NK-92 treated with Interleukin-12 subunit alpha and Interleukin-12 subunit beta, amount 100 ng/mL, for 24 hours (cell line): ENCODE data around the gene MOCOS.

ENCODE experiments used
- DNase-seq: peaks from one replicate; lab custom pipeline; 2025; lab: John Stamatoyannopoulos, UW

Gene MOCOS

GRCh38 chr18:36273347-36273746 lies 86.0 kb downstream of the MOCOS start:
- DNase-seq: no peak

DNA sequence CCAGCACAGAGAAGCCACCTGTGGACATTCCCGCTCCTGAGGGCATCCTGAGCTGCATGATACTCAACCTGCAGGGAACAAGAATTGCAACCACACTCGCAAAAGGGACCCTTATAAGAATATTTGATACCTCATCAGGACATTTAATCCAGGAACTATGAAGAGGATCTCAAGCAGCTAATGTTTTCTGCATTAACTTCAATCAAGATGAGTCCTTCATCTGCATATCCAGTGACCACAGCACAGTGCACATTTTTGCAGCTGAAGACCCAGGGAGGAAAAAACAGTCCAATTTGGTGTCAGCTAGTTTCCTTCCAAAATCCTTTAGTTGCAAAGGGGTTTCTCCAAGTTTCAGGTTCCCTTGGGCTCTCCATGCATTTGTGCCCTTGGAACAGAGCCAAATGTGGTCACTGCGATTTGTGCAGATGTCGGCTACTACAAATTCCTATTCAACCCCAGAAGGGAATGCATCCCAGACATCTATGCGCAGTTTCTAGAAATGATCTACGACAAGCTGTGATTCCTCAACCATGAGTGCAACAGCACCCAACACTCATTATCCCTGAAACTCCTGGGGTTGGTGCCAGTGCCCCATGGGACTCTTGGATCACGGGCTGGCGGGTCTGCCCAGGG lies 86.9 kb downstream of the MOCOS start:
- no peak for DNase-seq

GRCh38 chr18:36275561-36275960 lies 88.3 kb downstream of the MOCOS start:
- no peak for DNase-seq

GRCh38 chr18:36279001-36279400 lies 91.7 kb downstream of the MOCOS start:
- DNase-seq: no peak

GRCh38 chr18:36281936-36282335 lies 94.6 kb downstream of the MOCOS start:
- DNase-seq: no peak

DNA sequence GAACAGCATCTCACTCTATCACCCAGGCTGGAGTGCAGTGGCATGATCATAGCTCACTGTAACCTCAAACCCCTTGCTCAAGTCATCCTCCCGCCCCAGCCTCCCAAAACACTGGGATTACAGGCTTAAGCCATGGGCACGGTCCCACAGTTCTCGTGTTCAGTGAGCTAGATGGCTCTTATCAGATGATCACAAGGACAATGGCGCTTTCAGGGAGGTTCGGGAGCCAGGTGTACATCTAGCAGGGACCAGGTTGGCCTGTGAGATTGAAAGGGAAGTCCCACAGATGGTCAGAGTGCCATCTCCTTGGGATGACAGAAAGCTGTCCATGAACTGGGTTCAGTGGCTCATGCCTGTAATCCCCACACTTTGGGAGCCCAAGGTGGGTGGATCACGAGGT lies 96.2 kb downstream of the MOCOS start:
- no peak for DNase-seq

DNA sequence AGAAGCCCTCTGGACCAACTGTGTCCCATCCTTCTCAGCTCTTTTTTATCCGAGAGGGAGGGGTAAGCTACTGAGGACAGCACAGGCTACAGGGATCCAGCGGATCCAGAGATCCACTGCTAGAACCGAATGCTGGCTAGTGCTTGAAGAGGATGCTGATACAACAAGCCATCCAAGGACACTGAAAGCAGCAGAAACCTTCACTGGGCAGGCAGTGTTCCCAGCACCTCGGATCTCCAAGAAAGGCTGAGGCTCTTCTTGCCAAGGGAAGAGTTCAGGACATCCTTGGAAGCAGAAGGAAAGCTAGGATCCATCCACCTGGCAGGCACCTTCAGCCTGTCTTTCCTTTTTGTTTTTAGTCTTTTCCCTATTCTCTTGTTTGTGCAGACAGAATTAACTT lies 97.0 kb downstream of the MOCOS start:
- DNase-seq: no peak

- DNase-seq: no peak
Measured at GRCh38 chr18:36284671-36285295, 97.5 kb downstream of the MOCOS start.

GRCh38 chr18:36287653-36288052 lies 100.4 kb downstream of the MOCOS start:
- DNase-seq: no peak

- DNase-seq: no peak
Measured at GRCh38 chr18:36288689-36289088, 101.4 kb downstream of the MOCOS start.

GRCh38 chr18:36294031-36294430 lies 106.7 kb downstream of the MOCOS start:
- DNase-seq: no peak

- DNase-seq: no peak
Measured at GRCh38 chr18:36295214-36295613, 107.9 kb downstream of the MOCOS start.

DNA sequence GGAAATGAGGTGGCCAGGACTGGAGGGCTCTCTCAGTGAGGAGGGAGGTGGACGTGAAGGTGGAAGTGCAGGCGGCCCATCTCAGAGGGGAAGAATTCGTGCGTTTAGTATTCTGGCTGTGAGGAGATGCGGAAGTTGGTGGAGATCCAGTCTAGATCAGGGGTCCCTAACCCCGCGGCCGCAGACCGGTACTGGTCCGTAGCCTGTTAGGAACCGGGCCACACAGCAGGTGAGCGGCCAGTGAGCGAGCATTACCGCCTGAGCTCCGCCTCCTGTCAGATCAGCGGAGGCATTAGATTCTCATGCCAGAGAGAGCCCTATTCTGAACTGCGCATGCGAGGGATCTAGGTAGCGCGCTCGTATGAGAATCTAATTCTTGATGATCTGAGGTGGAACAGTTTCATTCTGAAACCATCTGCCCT lies 108.6 kb downstream of the MOCOS start:
- no peak for DNase-seq

GRCh38 chr18:36296650-36297416 lies 109.5 kb downstream of the MOCOS start:
- no peak for DNase-seq

DNA sequence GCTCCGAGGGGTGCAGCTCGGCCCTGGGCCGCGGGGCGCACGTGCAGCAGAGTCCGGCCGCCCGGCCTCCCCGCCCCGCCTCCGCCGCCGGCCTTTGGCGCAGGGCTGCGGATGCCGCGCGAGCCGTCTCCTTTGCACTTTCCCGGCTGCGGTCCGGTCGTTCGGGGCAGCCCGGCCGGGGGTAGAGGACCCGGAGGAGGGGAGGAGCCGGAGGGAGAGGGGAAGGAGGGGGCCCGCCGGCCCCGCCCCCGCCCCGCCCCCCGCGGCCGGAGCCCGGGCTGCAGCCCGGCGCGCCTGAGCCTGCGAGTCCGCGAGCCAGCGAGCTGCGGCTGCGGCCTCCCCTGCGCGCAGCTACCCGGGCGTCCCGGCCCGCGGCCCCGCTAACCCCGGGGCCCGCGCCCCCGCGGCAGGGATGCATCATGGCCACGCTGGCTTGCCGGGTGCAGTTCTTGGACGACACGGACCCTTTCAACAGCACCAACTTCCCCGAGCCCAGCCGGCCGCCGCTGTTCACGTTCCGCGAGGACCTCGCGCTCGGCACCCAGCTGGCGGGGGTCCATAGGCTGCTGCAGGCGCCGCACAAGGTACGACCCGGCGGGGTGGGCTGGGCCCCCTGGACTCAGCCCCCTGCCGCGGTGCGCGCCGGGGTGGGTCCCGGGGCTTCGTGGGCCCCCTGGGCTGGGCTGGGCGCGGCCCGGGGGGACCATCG lies 110.3 kb downstream of the MOCOS start, which contains the start of gene FHOD3:
Gene FHOD3, plus strand, starts transcription at position 297 of the 709 bp plus-strand sequence. Its CDS starts 123 bp downstream, at position 420.
- no peak for DNase-seq

DNA sequence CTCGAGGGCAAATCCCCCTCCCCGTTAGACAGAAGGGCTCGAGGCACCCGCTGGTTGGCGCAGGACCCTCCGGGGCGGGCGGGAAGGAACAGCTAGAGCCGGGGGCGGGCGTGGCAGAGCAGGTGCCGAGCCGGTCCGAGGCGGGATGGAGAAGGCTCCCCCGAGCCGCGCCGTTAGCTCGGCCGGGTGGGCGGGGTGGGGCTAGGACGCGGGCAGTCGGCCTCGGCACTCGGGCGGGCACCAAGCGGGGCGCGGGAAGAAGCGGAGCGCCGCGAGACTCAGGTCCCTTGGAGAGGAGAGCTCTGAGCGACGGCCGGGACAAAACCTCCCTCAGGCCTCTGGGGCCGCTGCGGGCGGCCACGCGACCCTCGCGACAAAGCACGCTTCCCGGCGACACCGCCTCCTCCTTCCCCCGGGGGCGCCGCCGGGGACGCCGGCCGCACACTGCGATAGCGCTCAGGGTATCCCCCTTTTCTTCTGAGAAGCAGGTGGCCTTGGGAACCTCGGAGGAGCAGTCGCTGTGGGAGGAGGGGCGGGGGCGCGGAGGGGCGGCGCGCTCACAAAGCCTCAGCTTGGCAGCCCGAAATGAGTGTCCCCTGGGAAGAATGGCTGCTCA lies 110.9 kb downstream of the MOCOS start:
- DNase-seq: no peak

DNA sequence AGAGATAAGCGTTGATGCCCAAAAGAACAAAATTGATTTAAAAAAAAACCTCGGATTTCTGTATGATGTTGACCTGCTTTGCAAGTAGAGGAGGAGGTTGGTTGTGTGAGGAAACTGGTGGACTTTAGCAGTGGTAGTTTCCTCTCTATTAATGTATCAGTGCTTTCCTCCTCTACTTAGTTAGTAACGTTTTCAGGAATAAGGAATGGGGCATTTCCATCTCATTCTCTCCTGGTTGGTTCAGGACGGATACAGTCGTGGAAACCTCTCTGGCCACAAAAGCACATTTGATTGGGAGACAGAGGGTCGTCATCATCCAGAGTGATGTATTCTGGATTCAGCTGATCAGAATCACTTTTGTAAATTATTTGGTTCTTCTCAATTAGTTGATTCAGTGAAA lies 111.7 kb downstream of the MOCOS start:
- no peak for DNase-seq

DNA sequence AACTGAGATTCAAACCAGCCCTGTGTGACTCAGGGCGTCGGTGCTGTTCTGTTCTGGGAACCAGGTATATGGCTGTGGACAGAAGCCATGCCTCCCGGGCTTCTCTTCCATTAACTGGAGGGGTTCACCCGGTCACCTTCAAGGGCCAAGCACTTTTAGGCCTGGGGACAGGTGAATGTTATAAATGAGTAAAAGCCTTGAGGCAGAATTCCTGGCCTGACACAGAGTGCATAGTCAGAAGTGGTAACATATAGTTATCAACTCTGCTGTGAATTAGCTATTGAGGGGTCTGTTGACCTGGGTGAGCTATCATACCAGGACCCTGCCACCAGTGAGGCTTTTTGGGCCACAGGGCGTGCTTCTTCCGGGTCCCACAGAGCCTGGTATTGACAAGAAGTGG lies 112.9 kb downstream of the MOCOS start:
- no peak for DNase-seq

GRCh38 chr18:36301884-36302283 lies 114.6 kb downstream of the MOCOS start:
- no peak for DNase-seq

DNA sequence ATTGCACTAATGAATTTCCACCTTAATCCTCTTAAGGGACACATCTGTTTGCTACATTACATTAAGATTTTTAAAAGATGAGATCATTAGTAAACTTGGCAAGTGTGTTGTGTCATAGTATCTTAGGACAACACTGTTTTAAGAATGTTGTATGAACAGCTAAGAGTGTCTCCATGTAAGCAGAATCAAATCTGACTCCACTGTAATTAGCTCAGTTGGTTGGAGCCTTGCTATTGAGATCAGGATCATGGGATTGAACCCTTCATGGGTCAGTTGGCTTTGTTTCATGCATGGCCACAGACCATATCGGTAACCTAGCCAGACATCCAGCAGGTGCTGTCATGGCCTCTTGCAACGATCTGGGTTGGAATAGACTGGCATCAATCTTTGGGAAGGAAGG lies 115.4 kb downstream of the MOCOS start:
- DNase-seq: no peak

GRCh38 chr18:36303211-36303844 lies 116.0 kb downstream of the MOCOS start:
- DNase-seq: no peak

DNA sequence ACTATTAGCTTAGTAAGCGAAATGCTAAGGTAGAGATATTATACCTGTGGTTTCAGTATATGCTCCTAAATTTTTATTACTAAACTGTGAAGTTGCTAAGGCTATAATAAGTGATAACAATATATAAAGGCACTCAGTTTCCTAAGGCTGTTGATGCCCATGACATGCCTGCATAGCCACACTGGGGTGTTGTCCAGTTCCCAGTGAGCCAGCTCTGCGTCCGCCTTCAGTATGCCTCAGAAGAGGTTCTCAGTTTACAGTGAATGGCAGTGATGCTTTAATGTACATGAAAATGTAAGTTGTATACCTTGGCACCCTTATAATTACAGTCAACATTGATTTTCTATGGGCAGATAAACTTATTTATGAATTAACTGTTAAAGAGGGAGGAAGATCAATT lies 117.4 kb downstream of the MOCOS start:
- DNase-seq: no peak
